ENCODE measurements around the gene NR2F1. TPM values are rescaled to one million over a fixed set of nuclear protein-coding genes. Genes with fewer than 3 reads are reported as not detected.

NR2F1 gene
- total RNA-seq, 4 donors from 2014 or later = 25.8 to 43.3 (median 37.5) TPM

DNA sequence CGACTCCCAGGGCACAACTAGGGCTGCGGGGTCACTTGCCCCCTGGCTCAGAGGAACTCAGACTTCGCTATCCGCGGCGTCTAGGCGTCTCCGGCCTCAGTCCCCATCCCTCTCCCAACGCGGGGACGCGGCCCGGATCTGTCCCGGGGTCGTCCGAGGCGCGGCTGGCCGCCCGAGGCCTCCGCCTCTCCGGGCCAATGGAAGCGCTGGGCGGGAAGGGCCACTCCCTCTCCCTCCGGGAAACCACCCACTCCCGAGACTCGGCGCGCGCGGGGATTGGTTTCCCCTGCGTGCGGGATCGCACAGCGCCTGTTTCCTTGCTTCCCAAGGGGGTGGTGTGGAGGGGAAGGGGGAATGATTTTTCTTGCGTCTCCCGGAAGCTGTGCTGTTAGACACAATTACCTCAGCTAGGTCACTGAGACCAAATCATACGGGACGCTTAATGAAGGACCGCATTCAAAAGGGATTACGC is 38.3 kb downstream of the NR2F1 start:
- H3K9me3 ChIP-seq = no peaks in the 10 kb centered on the region
- no peaks in the 10 kb centered on the region for H3K27me3 ChIP-seq
- DNase-seq = peak; percentile 63
- intact Hi-C loops (cut with DNase I) = no loop called here
- H3K36me3 ChIP-seq = no peaks in the 10 kb centered on the region
- H3K4me1 ChIP-seq = no peaks in the 10 kb centered on the region
- H3K4me3 ChIP-seq (replicated peaks in 1 of 3) = peak overlapping the region in 2 of 3 donors; percentile 35 to 54
- H3K27ac ChIP-seq = peak overlapping the region in 1 of 3 donors; percentile 57
- WGBS, 2 donors = 8 to 18% methylated on average over 6 to 14 of the region's 41 CpGs
- TF ChIP-seq, protein P1, sequence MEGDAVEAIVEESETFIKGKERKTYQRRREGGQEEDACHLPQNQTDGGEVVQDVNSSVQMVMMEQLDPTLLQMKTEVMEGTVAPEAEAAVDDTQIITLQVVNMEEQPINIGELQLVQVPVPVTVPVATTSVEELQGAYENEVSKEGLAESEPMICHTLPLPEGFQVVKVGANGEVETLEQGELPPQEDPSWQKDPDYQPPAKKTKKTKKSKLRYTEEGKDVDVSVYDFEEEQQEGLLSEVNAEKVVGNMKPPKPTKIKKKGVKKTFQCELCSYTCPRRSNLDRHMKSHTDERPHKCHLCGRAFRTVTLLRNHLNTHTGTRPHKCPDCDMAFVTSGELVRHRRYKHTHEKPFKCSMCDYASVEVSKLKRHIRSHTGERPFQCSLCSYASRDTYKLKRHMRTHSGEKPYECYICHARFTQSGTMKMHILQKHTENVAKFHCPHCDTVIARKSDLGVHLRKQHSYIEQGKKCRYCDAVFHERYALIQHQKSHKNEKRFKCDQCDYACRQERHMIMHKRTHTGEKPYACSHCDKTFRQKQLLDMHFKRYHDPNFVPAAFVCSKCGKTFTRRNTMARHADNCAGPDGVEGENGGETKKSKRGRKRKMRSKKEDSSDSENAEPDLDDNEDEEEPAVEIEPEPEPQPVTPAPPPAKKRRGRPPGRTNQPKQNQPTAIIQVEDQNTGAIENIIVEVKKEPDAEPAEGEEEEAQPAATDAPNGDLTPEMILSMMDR (IDR thresholded peaks at IDR 0.05) = no peak
- TF ChIP-seq POLR2A (IDR thresholded peaks at IDR 0.05) = no peak

DNA sequence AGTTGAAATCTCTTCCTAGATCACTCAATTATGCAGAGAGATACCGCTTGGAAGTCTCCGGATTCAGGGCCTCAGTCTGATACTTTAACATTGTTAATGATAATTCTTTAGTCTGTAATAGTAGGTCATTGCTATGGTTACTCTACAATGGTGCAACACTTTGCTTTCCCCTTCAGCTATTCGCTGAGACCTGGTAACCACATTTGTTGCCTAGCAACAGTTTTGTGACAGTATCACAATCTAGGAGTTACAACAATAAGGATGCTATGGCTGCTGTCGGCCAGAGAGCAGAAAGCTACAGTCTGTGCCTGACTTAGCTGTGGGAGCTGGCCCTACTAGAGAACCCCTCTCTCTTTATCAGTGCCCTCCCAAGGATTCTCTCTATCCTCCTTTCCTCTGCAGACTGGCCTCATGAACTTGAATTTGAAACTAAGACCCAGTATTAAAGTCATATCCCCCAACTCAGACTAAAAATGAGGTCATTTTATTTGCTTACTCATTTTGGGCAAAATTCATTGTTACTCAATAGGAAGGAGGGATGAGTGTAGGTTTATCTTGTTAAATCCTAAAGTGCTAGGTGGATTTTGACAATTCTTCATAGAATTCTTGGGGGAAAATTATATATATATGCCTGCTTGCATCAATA is 39.3 kb downstream of the NR2F1 start:
- DNase-seq = no peak
- WGBS, 2 donors = 76 to 79% methylated on average over 4 of the region's 4 CpGs
- no peak overlapping the region for H3K27ac ChIP-seq

DNA sequence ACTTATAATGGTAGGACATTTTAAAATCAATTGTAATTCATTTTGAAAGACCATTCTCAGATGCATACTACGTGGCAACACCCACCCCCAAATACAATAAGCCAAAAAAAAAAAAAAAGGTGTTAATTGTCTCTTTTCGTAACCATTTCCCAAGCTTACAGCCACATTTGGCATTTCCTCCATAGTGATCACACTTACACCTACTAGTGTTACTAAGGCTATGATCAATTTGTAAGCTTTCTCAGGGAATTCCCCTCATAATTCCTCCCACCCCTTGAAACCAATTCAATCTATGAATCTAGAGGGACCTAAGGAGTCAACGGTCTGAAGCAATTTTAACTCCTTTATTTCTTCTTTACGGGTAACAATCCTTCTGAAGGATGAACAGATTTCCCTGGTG is 40.1 kb downstream of the NR2F1 start:
- intact Hi-C loops (cut with DNase I) = no loop called here
- WGBS, 2 donors = 70 to 78% methylated on average over 4 of the region's 4 CpGs
- no peak overlapping the region for H3K27ac ChIP-seq
- H3K9me3 ChIP-seq = no peaks in the 10 kb centered on the region
- DNase-seq = no peak
- TF ChIP-seq, protein P1 (IDR thresholded peaks at IDR 0.05) = no peak
- TF ChIP-seq POLR2A (IDR thresholded peaks at IDR 0.05) = no peak
- H3K36me3 ChIP-seq = no peaks in the 10 kb centered on the region
- no peak overlapping the region for H3K4me3 ChIP-seq (replicated peaks in 1 of 3)
- H3K27me3 ChIP-seq = no peaks in the 10 kb centered on the region
- no peaks in the 10 kb centered on the region for H3K4me1 ChIP-seq

More for the DNA sequence above, 39.3 kb downstream of the NR2F1 start:
- Histone ChIP-seq H3K27me3 (no peaks in the 10 kb centered on the region), H3K36me3 (no peaks in the 10 kb centered on the region), H3K4me3 (replicated peaks in 1 of 3) (no peak overlapping the region), H3K4me1 (no peaks in the 10 kb centered on the region), H3K9me3 (no peaks in the 10 kb centered on the region)
- TF ChIP-seq POLR2A (IDR thresholded peaks at IDR 0.05) = no peak
- TF ChIP-seq, protein P1 (IDR thresholded peaks at IDR 0.05) = no peak
- intact Hi-C loops (cut with DNase I) = no loop called here

DNA sequence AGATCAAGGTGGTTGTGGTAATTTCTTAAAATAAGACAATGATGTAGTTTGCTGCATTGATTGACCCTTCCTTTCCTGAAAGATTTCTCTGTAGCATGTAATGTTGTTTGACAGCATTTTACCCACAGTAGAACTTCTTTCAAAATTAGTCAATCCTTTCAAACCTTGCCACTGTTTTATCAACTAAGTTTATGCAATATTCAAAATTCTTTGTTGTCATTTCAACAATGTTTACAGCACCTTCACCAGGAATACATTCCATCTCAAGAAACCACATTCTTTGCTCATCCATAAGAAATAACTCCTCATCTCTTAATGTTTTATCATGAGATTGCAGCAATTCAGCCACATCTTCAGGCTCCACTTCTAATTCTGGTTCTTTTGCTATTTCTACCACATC is 43.8 kb downstream of the NR2F1 start:
- no peak overlapping the region for H3K27ac ChIP-seq
- H3K27me3 ChIP-seq = no peaks in the 10 kb centered on the region
- H3K36me3 ChIP-seq = no peaks in the 10 kb centered on the region
- no peak for DNase-seq
- no peaks in the 10 kb centered on the region for H3K4me1 ChIP-seq
- no peak overlapping the region for H3K4me3 ChIP-seq (replicated peaks in 1 of 3)
- no peak for TF ChIP-seq POLR2A (IDR thresholded peaks at IDR 0.05)
- TF ChIP-seq, protein P1 (IDR thresholded peaks at IDR 0.05) = no peak
- intact Hi-C loops (cut with DNase I) = no loop called here
- no peaks in the 10 kb centered on the region for H3K9me3 ChIP-seq

DNA sequence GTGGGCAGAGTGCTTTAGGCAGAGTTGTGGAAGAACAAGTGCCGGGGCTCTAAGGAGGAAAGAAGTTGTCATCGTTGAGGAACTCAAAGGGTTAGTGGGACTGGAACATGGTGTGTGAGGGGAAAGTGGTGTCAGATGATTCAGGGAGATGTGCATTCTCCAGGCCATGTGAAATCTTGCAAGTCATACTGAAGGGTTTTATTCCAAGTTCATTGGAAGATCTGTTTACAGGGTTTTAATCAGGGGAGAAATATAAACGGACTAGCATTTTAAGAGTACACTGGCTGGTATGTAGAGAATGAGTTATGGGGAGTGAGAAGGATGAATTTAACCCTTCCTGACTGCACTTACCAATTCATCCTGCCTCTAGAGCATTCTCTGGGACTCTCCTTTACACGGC is 49.3 kb downstream of the NR2F1 start:
- no peak overlapping the region for H3K27ac ChIP-seq
- H3K4me1 ChIP-seq = no peaks in the 10 kb centered on the region
- no peak overlapping the region for H3K4me3 ChIP-seq (replicated peaks in 1 of 3)
- DNase-seq = no peak
- no peaks in the 10 kb centered on the region for H3K27me3 ChIP-seq
- no peaks in the 10 kb centered on the region for H3K36me3 ChIP-seq
- TF ChIP-seq, protein P1 (IDR thresholded peaks at IDR 0.05) = no peak
- no peak for TF ChIP-seq POLR2A (IDR thresholded peaks at IDR 0.05)
- intact Hi-C loops (cut with DNase I) = no loop called here
- no peaks in the 10 kb centered on the region for H3K9me3 ChIP-seq
- WGBS, 2 donors = 79% methylated on average over 4 of the region's 4 CpGs

All from thyroid gland (tissue), 4 donors.